Gastroesophageal sphincter (tissue), 3 donors: ENCODE data around the gene CCDC197.

Experiments
- CTCF ChIP-seq, 4 experiments: fragments of 200-600 bp in 2 of 4; fragments of 450-650 bp in 2 of 4; sonication (generic) in 1 of 4; IDR thresholded peaks; one replicate each; pipeline ENCODE4 v1.5.1; 2017 to 2019; ENCODE audit warnings: antibody characterized with exemption in 4 of 4, mild to moderate bottlenecking in 2 of 4, moderate library complexity in 2 of 4
- EP300 ChIP-seq: sonication (generic); formaldehyde crosslinking; IDR thresholded peaks from one replicate; pipeline ENCODE4 v1.6.1; 2017; ENCODE audit warnings: antibody characterized with exemption, mild to moderate bottlenecking
- POLR2A ChIP-seq, 2 donors: fragments of 450-650 bp; IDR thresholded peaks; one replicate each; pipeline ENCODE4 v1.6.1; 2017; ENCODE audit warnings: antibody characterized with exemption in 2 of 2, mild to moderate bottlenecking in 2 of 2, moderate library complexity in 1 of 2
- POLR2AphosphoS5 ChIP-seq: sonication (generic); formaldehyde crosslinking; IDR thresholded peaks from one replicate; pipeline ENCODE4 v1.6.1; 2017; ENCODE audit warnings: antibody characterized with exemption

GRCh38 chr14:93953263-93953662 lies 43.8 kb upstream of the CCDC197 start:
- TF ChIP-seq CTCF (IDR thresholded peaks at IDR 0.05), result peak in 2 of 4 experiments; percentile 23 to 43
- TF ChIP-seq POLR2A (IDR thresholded peaks at IDR 0.05), result no peak
- TF ChIP-seq POLR2AphosphoS5, result peak; percentile 18
- no peak for TF ChIP-seq EP300
